ENCODE data around the gene YWHAH. TPM values are rescaled to one million over a fixed set of nuclear protein-coding genes. Genes with fewer than 3 reads are reported as not detected.

YWHAH gene
- total RNA-seq, 1 donor = 146 TPM

DNA sequence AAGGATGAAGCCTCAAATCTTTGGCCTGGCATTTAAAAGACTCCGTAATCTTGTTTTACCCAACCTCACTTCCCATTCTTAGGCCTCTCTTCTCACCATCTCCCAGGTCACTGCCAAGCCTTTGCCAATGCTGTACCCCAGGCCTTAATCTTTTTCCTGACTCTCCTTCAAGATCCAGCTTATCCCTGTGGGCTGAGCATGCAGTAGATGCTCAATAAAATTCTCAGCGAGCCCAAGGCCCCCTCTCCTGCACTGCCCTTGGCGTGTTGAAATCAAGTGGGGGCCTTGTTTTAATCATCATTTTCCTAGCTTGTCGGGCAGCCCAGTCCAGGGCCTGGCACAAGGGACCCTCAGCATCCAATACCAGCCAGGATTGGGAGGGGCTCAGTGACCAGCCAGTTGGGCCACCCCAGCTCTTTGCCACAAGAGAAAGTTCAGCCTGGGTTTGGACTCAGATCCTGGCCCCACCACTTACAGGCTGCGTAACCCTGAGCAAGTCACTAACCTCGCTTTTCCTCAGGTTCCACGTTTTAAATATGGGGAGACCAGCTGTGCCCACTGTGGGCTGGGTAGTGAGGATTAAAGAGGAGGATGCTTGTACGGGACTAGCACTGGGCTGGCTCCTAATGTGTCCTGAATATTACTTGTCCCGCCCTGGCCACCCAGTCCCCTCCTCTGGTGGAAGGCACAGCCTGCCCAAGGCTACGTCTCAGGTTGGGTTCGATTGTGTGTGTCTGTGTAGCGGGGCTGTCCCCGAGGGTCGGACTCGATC lies 943 bp upstream of the YWHAH start:
- Histone ChIP-seq H3K79me2 (ENCODE audit: insufficient read depth, low read length) (peaks cover 39% of the 10 kb centered on the region), H3K4me1 (ENCODE audit: insufficient read depth, low read length) (peaks cover 26% of the 10 kb centered on the region), H3K9me3 (ENCODE audit: low read depth, low read length) (no peaks in the 10 kb centered on the region), H3K4me3 (ENCODE audit: insufficient read depth, low read length) (peak overlapping the region; percentile 85), H3K36me3 (ENCODE audit: insufficient read depth, low read length) (peaks cover 12% of the 10 kb centered on the region), H3K4me2 (ENCODE audit: insufficient read depth, low read length) (peak overlapping the region; percentile 90), H3K27ac (ENCODE audit: low read depth, low read length) (peak overlapping the region; percentile 69), H3K27me3 (ENCODE audit: insufficient read depth, low read length) (peaks cover 2% of the 10 kb centered on the region), H4K20me1 (ENCODE audit: insufficient read depth, low read length) (peaks cover 29% of the 10 kb centered on the region), H2AFZ (ENCODE audit: low read length) (peak overlapping the region; percentile 96)
- peak; percentile 34 for DNase-seq (ENCODE audit: insufficient read length, low spot score, missing footprints)
- TF ChIP-seq, protein P1, sequence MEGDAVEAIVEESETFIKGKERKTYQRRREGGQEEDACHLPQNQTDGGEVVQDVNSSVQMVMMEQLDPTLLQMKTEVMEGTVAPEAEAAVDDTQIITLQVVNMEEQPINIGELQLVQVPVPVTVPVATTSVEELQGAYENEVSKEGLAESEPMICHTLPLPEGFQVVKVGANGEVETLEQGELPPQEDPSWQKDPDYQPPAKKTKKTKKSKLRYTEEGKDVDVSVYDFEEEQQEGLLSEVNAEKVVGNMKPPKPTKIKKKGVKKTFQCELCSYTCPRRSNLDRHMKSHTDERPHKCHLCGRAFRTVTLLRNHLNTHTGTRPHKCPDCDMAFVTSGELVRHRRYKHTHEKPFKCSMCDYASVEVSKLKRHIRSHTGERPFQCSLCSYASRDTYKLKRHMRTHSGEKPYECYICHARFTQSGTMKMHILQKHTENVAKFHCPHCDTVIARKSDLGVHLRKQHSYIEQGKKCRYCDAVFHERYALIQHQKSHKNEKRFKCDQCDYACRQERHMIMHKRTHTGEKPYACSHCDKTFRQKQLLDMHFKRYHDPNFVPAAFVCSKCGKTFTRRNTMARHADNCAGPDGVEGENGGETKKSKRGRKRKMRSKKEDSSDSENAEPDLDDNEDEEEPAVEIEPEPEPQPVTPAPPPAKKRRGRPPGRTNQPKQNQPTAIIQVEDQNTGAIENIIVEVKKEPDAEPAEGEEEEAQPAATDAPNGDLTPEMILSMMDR (IDR thresholded peaks at IDR 0.05; ENCODE audit: extremely low read depth, low read depth, low read length) = no peak

DNA sequence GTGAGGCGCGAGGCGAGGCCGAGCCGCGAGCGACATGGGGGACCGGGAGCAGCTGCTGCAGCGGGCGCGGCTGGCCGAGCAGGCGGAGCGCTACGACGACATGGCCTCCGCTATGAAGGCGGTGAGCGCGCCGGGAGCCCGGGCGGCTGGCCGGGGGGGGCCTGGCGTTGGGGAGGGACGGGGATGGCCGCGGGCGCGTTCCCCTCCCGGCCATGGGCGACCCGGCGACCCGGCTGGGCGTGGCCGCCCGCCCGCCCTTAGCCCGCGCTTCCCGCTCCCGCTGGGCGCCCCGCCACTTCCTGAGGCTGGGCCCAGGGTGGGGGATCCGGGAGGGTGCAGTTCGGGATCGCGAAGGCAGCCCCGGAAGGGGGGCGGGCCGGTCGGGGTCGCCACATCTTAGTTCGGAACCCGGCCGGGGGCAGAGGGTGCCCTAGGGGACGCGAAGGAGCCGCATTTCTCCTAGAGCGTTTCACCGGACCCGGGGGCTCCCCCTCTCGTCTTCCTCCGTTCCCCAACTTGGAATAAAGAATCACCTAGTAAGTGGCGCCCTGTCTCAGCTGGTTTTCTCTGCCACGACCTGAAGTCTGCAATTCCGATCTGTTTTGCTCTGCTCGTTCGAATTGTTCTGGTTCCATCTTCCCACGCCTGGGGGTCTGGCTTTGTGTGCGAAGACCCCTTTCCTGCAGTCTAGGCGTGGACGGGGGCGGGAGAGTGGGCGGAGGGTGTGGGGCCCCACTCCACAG lies 536 bp downstream of the YWHAH start:
- Histone ChIP-seq H3K9me3 (ENCODE audit: low read depth, low read length) (no peaks in the 10 kb centered on the region), H3K27ac (ENCODE audit: low read depth, low read length) (peak overlapping the region; percentile 61), H2AFZ (ENCODE audit: low read length) (peak overlapping the region; percentile 40), H3K4me2 (ENCODE audit: insufficient read depth, low read length) (peak overlapping the region; percentile 97), H3K4me3 (ENCODE audit: insufficient read depth, low read length) (peak overlapping the region; percentile 85), H3K79me2 (ENCODE audit: insufficient read depth, low read length) (peaks cover 53% of the 10 kb centered on the region), H4K20me1 (ENCODE audit: insufficient read depth, low read length) (peaks cover 32% of the 10 kb centered on the region), H3K36me3 (ENCODE audit: insufficient read depth, low read length) (peaks cover 18% of the 10 kb centered on the region), H3K27me3 (ENCODE audit: insufficient read depth, low read length) (no peaks in the 10 kb centered on the region), H3K4me1 (ENCODE audit: insufficient read depth, low read length) (peaks cover 30% of the 10 kb centered on the region)
- TF ChIP-seq, protein P1 (IDR thresholded peaks at IDR 0.05; ENCODE audit: extremely low read depth, low read depth, low read length) = no peak
- DNase-seq (ENCODE audit: insufficient read length, low spot score, missing footprints) = peak; percentile 86

DNA sequence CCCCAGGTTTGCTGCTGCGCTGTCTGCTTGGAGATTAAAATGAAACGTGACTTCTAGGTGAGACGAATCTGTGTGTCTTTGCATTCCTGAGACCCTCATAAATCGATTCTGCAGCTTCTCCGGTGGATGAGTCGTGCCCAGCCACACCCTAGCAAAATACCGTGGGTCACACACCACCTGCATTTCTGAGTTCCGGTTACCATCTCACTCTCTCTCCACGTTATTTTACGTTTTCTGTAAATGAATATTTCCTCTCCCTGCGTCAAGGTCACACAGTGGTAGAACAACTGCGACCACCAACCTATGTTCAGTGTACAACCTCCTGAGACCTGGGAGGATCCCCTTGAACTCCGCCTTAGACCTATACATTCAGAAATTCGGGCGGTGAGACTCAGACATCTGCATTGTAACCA lies 1.1 kb downstream of the YWHAH start:
- H3K27ac ChIP-seq (ENCODE audit: low read depth, low read length) = peak overlapping the region; percentile 61
- peak; percentile 34 for DNase-seq (ENCODE audit: insufficient read length, low spot score, missing footprints)
- peaks cover 58% of the 10 kb centered on the region for H3K79me2 ChIP-seq (ENCODE audit: insufficient read depth, low read length)
- peaks cover 18% of the 10 kb centered on the region for H3K36me3 ChIP-seq (ENCODE audit: insufficient read depth, low read length)
- peaks cover 32% of the 10 kb centered on the region for H4K20me1 ChIP-seq (ENCODE audit: insufficient read depth, low read length)
- TF ChIP-seq, protein P1 (IDR thresholded peaks at IDR 0.05; ENCODE audit: extremely low read depth, low read depth, low read length) = no peak
- H2AFZ ChIP-seq (ENCODE audit: low read length) = peak overlapping the region; percentile 40
- no peaks in the 10 kb centered on the region for H3K9me3 ChIP-seq (ENCODE audit: low read depth, low read length)
- H3K27me3 ChIP-seq (ENCODE audit: insufficient read depth, low read length) = no peaks in the 10 kb centered on the region
- peak overlapping the region; percentile 85 for H3K4me3 ChIP-seq (ENCODE audit: insufficient read depth, low read length)
- H3K4me1 ChIP-seq (ENCODE audit: insufficient read depth, low read length) = peaks cover 36% of the 10 kb centered on the region
- H3K4me2 ChIP-seq (ENCODE audit: insufficient read depth, low read length) = peak overlapping the region; percentile 97

Measured in osteoblast (primary cell).